ENCODE data around the gene WIPF1.

DNA sequence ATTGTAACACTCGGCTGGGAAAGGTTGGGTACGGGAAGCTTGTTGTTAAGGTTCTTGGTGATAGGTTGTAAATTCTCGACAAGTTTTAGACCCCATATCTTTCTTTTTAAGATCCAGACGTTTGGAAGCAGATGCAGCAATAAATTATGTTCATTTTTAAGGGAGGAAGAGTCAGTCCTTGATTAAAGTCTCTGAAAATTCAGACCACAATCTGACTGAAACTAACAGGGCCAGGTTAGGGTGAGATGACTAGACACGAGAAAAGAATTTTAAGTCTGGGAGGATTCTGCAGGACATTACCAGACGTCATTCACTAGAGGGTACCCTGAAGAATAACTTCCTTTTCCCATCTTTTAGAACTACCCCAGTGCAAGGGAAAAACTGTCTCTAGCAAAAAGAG is 16.1 kb downstream of the WIPF1 start:
- no peak for TF ChIP-seq CTCF (IDR thresholded peaks at IDR 0.05)
- no peak for TF ChIP-seq POLR2A (IDR thresholded peaks at IDR 0.05)
- no peak for TF ChIP-seq POLR2AphosphoS5 (IDR thresholded peaks at IDR 0.05)
